Smooth muscle cell (in vitro differentiated cells): ENCODE data around the gene STARD4. TPM values are rescaled to one million over a fixed set of nuclear protein-coding genes. Genes with fewer than 3 reads are reported as not detected.

Source experiments
- DNase-seq: peaks from one replicate; lab custom pipeline; 2025; ENCODE audit not compliant: unreplicated experiment; lab: John Stamatoyannopoulos, UW
- H2AFZ ChIP-seq: fragments of 200-600 bp; sonication (generic); 2 replicates; pipeline ENCODE4 v1.6.0; 2016; ENCODE audit warnings: antibody characterized with exemption, low read depth, mild to moderate bottlenecking
- H3F3A ChIP-seq: fragments of 200-600 bp; sonication (generic); 2 replicates; pipeline ENCODE4 v1.6.0; 2017; ENCODE audit warnings: antibody characterized with exemption, low read depth
- H3K27ac ChIP-seq: fragments of 200-600 bp; sonication (generic); 2 replicates; pipeline ENCODE4 v1.5.1; 2016; ENCODE audit warnings: low read depth, mild to moderate bottlenecking
- H3K27me3 ChIP-seq: fragments of 200-600 bp; sonication (generic); 2 replicates; pipeline ENCODE4 v1.6.1; 2016; ENCODE audit warnings: low read depth, mild to moderate bottlenecking
- H3K36me3 ChIP-seq: fragments of 200-600 bp; sonication (generic); 2 replicates; pipeline ENCODE4 v1.5.1; 2016; ENCODE audit warnings: low read depth
- H3K4me1 ChIP-seq: fragments of 200-600 bp; sonication (generic); 2 replicates; pipeline ENCODE4 v1.5.1; 2016; ENCODE audit warnings: low read depth
- H3K4me2 ChIP-seq: fragments of 200-600 bp; sonication (generic); 2 replicates; pipeline ENCODE4 v1.6.0; 2016; ENCODE audit warnings: mild to moderate bottlenecking
- H3K4me3 ChIP-seq: fragments of 200-600 bp; sonication (generic); 2 replicates; pipeline ENCODE4 v1.5.1; 2016; ENCODE audit warnings: mild to moderate bottlenecking
- H3K79me2 ChIP-seq: fragments of 200-600 bp; sonication (generic); 2 replicates; pipeline ENCODE4 v1.6.0; 2016; ENCODE audit warnings: low read depth, mild to moderate bottlenecking
- H3K9ac ChIP-seq: fragments of 200-600 bp; sonication (generic); 2 replicates; pipeline ENCODE4 v1.6.0; 2016; ENCODE audit warnings: low read depth
- H3K9me3 ChIP-seq: fragments of 200-600 bp; sonication (generic); replicated peaks from 2 replicates; pipeline ENCODE4 v1.5.1; 2016; ENCODE audit warnings: low read depth
- H4K20me1 ChIP-seq: fragments of 200-600 bp; sonication (generic); 2 replicates; pipeline ENCODE4 v1.6.0; 2016; ENCODE audit warnings: low read depth
- WGBS: methylation state at CpG from one replicate; pipeline ENCODE4 v1.1.7; 2016; ENCODE audit warnings: low lambda C conversion rate; 5-methylcytosine and 5-hydroxymethylcytosine counted together
- polyA plus RNA-seq: library from polyadenylated mRNA; unstranded; fragments of >200 nt; fragmentation: Nextera tagmentation; extraction: Ambion mirVana; gene quantifications from 2 replicates; pipeline ENCODE4 v1.2.1, GENCODE V29; 2016
- total RNA-seq: library from RNA; depleted of rRNA; stranded (reverse); fragments of >200 nt; gene quantifications from 2 replicates; pipeline ENCODE4 v1.2.3, GENCODE V29; 2014
- TF ChIP-seq, protein P1 (sequence below): fragments of 200-600 bp; sonication (generic); IDR thresholded peaks from 2 replicates; pipeline ENCODE4 v1.5.1; 2017; ENCODE audit warnings: borderline replicate concordance, mild to moderate bottlenecking, antibody characterized with exemption; ENCODE audit not compliant: insufficient read depth, poor library complexity, severe bottlenecking

STARD4 gene
- total and polyA plus RNA-seq, 2 experiments from 2014 or later, result 41.7 to 123 TPM

DNA sequence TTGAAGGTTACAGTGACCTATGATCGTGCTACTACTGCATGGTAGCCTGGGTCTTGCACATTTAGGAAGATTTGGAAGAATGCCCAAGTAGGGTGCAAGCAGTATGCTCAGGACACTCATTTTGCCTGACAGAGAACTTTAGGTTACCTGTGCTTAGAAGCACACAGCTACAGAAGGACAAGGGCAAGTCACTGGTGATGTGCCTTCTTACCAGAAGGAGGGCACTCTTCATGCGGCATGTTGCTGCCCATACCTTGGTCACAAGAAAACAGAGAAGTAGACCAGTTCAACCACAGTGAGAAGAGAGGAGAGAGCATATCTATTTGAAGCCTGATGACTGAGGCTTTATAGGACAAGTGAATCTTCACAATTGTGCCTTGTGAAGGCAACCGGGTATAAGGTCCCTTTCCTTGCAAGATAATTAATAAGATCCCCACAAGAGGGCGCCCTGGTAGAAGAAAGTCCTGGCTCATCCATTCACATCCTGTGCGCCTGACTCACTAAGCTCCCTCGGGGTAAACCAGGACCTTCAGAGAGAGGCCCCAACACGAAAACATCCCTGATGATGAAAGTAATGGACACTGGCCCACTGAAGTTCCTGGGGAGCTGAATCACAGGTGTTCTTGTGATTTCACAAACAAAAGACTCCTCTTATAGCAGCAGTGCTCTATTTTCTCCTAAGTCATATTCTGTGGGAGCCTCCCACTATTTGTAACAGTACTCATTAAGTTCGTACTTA lies 38.1 kb upstream of the STARD4 start:
- H3K9ac ChIP-seq, result peak overlapping the region; percentile 35

DNA sequence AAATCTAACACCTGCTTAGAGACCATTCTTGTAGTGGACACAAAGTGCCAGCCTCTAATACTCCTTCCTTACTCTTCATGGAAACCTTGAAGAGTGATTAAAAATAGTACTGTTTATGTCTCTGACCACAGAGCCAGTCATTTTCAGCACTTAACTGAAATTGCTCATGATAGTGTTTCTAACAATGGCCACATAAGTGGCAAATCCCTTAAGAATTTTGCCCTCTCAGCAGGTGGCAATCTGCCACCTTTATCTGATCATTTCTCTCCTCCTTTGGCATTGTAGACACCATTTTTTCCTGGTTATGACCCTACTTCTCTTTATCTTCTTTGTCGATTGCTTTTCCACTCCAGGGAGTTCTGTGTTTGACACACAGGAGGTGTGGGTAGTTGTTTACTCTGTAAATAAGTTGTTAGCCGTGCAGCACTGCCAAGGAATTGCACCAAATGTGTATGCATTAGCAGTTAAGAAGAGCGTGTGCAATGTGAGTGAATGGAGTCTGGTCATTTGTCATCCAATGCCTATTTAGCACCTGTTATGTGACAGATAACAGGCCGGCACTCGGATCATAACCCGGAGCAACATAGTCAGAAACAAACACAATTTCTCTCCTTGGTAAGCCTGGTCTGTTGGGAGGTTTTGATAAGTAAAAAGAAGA lies 36.8 kb upstream of the STARD4 start:
- Histone ChIP-seq H3K79me2 (no peaks in the 10 kb centered on the region), H3K9me3 (no peaks in the 10 kb centered on the region), H3K36me3 (no peaks in the 10 kb centered on the region), H4K20me1 (no peaks in the 10 kb centered on the region), H3K4me2 (no peak overlapping the region), H3K27me3 (no peaks in the 10 kb centered on the region), H3F3A (no peaks in the 10 kb centered on the region), H3K27ac (no peak overlapping the region), H3K9ac (no peak overlapping the region), H2AFZ (no peak overlapping the region), H3K4me3 (no peak overlapping the region), H3K4me1 (peaks cover 24% of the 10 kb centered on the region)
- TF ChIP-seq, protein P1, sequence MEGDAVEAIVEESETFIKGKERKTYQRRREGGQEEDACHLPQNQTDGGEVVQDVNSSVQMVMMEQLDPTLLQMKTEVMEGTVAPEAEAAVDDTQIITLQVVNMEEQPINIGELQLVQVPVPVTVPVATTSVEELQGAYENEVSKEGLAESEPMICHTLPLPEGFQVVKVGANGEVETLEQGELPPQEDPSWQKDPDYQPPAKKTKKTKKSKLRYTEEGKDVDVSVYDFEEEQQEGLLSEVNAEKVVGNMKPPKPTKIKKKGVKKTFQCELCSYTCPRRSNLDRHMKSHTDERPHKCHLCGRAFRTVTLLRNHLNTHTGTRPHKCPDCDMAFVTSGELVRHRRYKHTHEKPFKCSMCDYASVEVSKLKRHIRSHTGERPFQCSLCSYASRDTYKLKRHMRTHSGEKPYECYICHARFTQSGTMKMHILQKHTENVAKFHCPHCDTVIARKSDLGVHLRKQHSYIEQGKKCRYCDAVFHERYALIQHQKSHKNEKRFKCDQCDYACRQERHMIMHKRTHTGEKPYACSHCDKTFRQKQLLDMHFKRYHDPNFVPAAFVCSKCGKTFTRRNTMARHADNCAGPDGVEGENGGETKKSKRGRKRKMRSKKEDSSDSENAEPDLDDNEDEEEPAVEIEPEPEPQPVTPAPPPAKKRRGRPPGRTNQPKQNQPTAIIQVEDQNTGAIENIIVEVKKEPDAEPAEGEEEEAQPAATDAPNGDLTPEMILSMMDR, result no peak
- no peak for DNase-seq
- WGBS, result 73% methylated on average over 6 of the region's 6 CpGs

More for the DNA sequence above, 38.1 kb upstream of the STARD4 start:
- TF ChIP-seq, protein P1, result peak; percentile 77
- 30% methylated on average over 8 of the region's 8 CpGs for WGBS
- Histone ChIP-seq H3K4me1 (peaks cover 21% of the 10 kb centered on the region), H3F3A (no peaks in the 10 kb centered on the region), H3K27ac (peak overlapping the region; percentile 58), H3K79me2 (no peaks in the 10 kb centered on the region), H3K36me3 (no peaks in the 10 kb centered on the region), H3K4me3 (no peak overlapping the region), H3K27me3 (no peaks in the 10 kb centered on the region), H4K20me1 (no peaks in the 10 kb centered on the region), H3K4me2 (peak overlapping the region; percentile 41), H3K9me3 (no peaks in the 10 kb centered on the region), H2AFZ (no peak overlapping the region)
- DNase-seq, result peak; percentile 36

DNA sequence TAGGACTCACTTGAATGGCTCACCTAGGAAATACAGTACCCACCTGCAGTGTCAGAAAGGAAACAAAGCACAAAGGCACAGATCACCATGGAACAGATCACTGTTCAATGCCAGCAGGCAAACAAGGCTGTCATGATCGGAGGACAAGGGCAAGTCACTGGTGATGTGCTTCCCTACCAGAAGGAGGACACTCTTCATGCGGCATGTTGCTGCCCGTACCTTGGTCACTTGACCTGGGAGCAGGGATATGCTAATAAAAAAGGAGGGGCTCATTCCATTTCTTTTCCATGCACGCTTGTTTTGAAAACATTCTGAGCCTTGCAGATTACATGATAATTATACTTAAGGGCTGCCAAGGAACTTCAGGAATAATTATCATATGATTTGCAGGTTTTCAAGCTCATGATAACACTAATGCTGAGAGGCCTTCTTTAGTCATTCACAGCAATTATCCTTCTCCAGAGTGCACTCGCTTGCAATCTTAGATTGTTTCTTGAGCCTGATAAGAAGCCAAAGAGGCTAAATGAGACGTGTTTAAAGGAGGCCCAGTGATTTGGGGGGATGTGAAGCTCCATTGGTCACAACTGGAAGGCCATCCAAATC lies 36.1 kb upstream of the STARD4 start:
- TF ChIP-seq, protein P1, result no peak
- 45% methylated on average over 6 of the region's 6 CpGs for WGBS
- DNase-seq, result no peak

More for the DNA sequence above, 36.1 kb upstream of the STARD4 start:
- Histone ChIP-seq H3K79me2 (no peaks in the 10 kb centered on the region), H3K9ac (no peak overlapping the region), H3K27ac (no peak overlapping the region), H2AFZ (no peak overlapping the region), H3K36me3 (no peaks in the 10 kb centered on the region), H3K27me3 (no peaks in the 10 kb centered on the region), H4K20me1 (no peaks in the 10 kb centered on the region), H3K4me2 (no peak overlapping the region), H3K4me1 (peaks cover 24% of the 10 kb centered on the region), H3F3A (no peaks in the 10 kb centered on the region), H3K4me3 (no peak overlapping the region), H3K9me3 (no peaks in the 10 kb centered on the region)
